Stimulated activated CD8-positive, alpha-beta memory T cell treated with anti-CD3 and anti-CD28 coated beads, Interleukin-7, amount 100 ng/mL, for 24 hours (primary cell): ENCODE measurements around the gene HS1BP3.

Experiments
- DNase-seq: peaks from one replicate; pipeline ENCODE4 v3.0.0-alpha.2; 2020; ENCODE audit warnings: low read depth

HS1BP3 gene

GRCh38 chr2:20570249-20570648 lies 80.6 kb downstream of the HS1BP3 start:
- DNase-seq = no peak

- DNase-seq = no peak
Observed at GRCh38 chr2:20569464-20570223, 81.3 kb downstream of the HS1BP3 start.

- DNase-seq = no peak
Observed at GRCh38 chr2:20568501-20569463, 82.1 kb downstream of the HS1BP3 start.

GRCh38 chr2:20567926-20568179 lies 83.0 kb downstream of the HS1BP3 start:
- no peak for DNase-seq
